Neutrophil (primary cell): Measurements from ENCODE around the gene PRKN.

Experiments
- H3K27ac ChIP-seq: fragments of 200-600 bp; sonication (generic); 2 replicates; pipeline ENCODE4 v1.5.1; 2016; ENCODE audit warnings: mild to moderate bottlenecking, moderate library complexity
- H3K27me3 ChIP-seq: fragments of 200-600 bp; sonication (generic); 2 replicates; pipeline ENCODE4 v1.6.0; 2016; ENCODE audit warnings: mild to moderate bottlenecking
- H3K36me3 ChIP-seq: fragments of 200-600 bp; sonication (generic); 2 replicates; pipeline ENCODE4 v1.5.1; 2017
- H3K4me1 ChIP-seq, 2 experiments: fragments of 200-600 bp in 1 of 2; sonication (generic) in 1 of 2; 1 replicate in 1 of 2; 2 replicates in 1 of 2; pipeline versions ENCODE4 v1.5.1 to v1.6.1; 2013 to 2016; ENCODE audit warnings: low read depth in 1 of 2, low read length in 1 of 2, mild to moderate bottlenecking in 1 of 2, moderate library complexity in 1 of 2; ENCODE audit not compliant: control insufficient read depth in 1 of 2, insufficient read depth in 1 of 2
- H3K4me3 ChIP-seq, 2 experiments: fragments of 200-600 bp in 1 of 2; sonication (generic) in 1 of 2; 1 replicate in 1 of 2; 2 replicates in 1 of 2; pipeline ENCODE4 v1.5.1; 2013 to 2016; ENCODE audit warnings: low read depth in 1 of 2, low read length in 1 of 2, mild to moderate bottlenecking in 1 of 2, moderate library complexity in 1 of 2
- H3K9me3 ChIP-seq: fragments of 200-600 bp; sonication (generic); 2 replicates; pipeline ENCODE4 v1.5.1; 2016
- CTCF ChIP-seq: fragments of 200-600 bp; sonication (generic); IDR thresholded peaks from 2 replicates; pipeline ENCODE4 v1.5.1; 2016; ENCODE audit warnings: antibody characterized with exemption

The PRKN gene

GRCh38 chr6:161683400-161683799 is 1044.2 kb downstream of the PRKN start:
- Histone ChIP-seq H3K27ac (no peak overlapping the region), H3K36me3 (no peaks in the 10 kb centered on the region), H3K4me3 (no peak overlapping the region), H3K27me3 (no peaks in the 10 kb centered on the region), H3K9me3 (no peaks in the 10 kb centered on the region), H3K4me1 (no peaks in the 10 kb centered on the region)
- no peak for TF ChIP-seq CTCF

DNA sequence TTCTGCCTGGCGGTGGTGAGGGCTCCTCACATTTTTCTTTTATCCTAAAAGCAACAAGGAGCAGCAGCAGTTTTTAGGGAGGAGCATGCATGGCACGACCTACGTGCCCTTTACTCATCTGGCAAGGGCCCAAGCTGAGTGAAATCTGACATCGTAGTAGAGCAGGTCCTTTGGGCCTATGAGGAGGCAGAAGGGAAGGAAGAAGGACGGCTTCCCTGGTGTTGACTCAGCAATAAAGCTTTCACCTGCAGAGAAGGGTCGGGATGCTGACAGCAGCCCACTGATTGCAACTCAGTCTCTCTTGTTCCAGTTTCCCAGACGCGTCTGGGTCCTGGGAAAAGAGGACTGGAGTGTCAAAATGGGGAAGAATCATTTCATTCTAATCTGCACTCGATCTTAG is 1044.6 kb downstream of the PRKN start:
- no peaks in the 10 kb centered on the region for H3K36me3 ChIP-seq
- H3K4me1 ChIP-seq: no peaks in the 10 kb centered on the region
- no peak for TF ChIP-seq CTCF
- no peaks in the 10 kb centered on the region for H3K9me3 ChIP-seq
- no peak overlapping the region for H3K27ac ChIP-seq
- H3K4me3 ChIP-seq: no peak overlapping the region
- H3K27me3 ChIP-seq: no peaks in the 10 kb centered on the region

DNA sequence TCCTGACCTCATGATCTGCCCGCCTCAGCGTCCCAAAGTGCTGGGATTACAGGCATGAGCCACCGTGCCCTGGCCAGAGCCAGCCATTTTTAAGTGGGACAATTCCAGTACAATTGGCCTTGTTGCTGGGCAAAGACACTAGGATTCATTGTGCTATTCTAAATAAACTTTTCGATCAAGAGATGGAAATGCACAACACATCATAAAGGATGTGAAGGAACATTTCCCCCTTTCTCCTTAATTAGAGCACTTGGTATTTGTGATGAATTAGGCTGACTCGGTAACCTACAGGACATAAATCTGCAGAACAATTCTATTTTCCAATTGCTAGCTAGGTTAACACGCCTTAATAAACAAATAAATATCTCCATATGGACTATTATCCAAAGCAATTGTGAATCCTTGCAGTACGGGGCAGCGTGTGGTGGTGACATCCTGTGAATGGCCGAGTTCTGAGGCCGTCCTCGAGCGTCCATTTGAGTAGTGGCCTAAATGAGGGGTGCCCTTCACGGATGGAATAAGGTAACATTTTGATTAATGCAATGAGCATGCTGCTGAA is 1047.5 kb downstream of the PRKN start:
- Histone ChIP-seq H3K27ac (no peak overlapping the region), H3K27me3 (no peaks in the 10 kb centered on the region), H3K9me3 (no peaks in the 10 kb centered on the region), H3K36me3 (no peaks in the 10 kb centered on the region), H3K4me3 (no peak overlapping the region), H3K4me1 (no peaks in the 10 kb centered on the region)
- no peak for TF ChIP-seq CTCF

- no peak for TF ChIP-seq CTCF
- Histone ChIP-seq H3K27ac (no peak overlapping the region), H3K27me3 (no peaks in the 10 kb centered on the region), H3K9me3 (no peaks in the 10 kb centered on the region), H3K36me3 (no peaks in the 10 kb centered on the region), H3K4me1 (no peaks in the 10 kb centered on the region), H3K4me3 (no peak overlapping the region)
Observed at GRCh38 chr6:161677188-161677587, 1050.4 kb downstream of the PRKN start.

DNA sequence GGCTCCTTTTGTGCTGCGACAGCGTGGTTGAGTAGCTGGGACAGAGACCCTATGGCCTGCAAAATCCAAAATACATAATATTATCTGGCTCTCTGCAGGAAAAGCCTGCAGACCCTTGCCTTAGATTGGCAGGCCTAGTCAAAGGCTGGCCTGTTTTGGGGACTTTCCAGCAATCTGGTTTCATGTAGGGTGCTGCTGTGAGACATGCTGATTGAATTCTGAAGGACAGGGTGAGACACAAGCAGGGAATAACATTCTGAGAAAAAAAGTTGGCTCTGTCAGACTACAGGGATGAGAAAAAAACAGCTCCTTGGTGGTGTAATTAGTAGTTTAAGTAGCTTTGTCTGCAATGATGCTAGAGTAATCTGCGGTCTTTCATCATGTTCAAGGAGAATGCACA is 1051.0 kb downstream of the PRKN start:
- no peak for TF ChIP-seq CTCF

More for the DNA sequence above, 1051.0 kb downstream of the PRKN start:
- Histone ChIP-seq H3K27me3 (no peaks in the 10 kb centered on the region), H3K27ac (no peak overlapping the region), H3K36me3 (no peaks in the 10 kb centered on the region), H3K9me3 (no peaks in the 10 kb centered on the region), H3K4me1 (no peaks in the 10 kb centered on the region), H3K4me3 (no peak overlapping the region)
